HEK293T (cell line): ENCODE data around the gene SLC6A5.

Experiments
- CTCF ChIA-PET: fragments of 350-600 bp; formaldehyde crosslinking; extraction: SDS; loops from one replicate; lab custom pipeline; 2021; ENCODE audit warnings: antibody characterized with exemption, inconsistent platforms; lab: Yijun Ruan, JAX
- POLR2A ChIA-PET: fragments of 350-600 bp; formaldehyde crosslinking; extraction: SDS; loops from one replicate; lab custom pipeline; 2020; ENCODE audit warnings: antibody characterized with exemption, inconsistent platforms; lab: Yijun Ruan, JAX
- DNase-seq: peaks from one replicate; pipeline ENCODE4 v3.0.0; 2012; ENCODE audit warnings: mixed read lengths; ENCODE audit errors: extremely low spot score
- ARNT ChIP-seq: fragments of 450-650 bp; IDR thresholded peaks from 2 replicates; pipeline ENCODE4 v1.6.1; 2017; ENCODE audit warnings: mild to moderate bottlenecking
- BHLHE40 ChIP-seq: fragments of 450-650 bp; IDR thresholded peaks from 2 replicates; pipeline ENCODE4 v1.6.1; 2016; ENCODE audit warnings: mild to moderate bottlenecking, moderate library complexity, borderline replicate concordance
- CTBP1 ChIP-seq: fragments of 450-650 bp; IDR thresholded peaks from 2 replicates; pipeline ENCODE4 v1.6.1; 2016; ENCODE audit warnings: borderline replicate concordance
- ELF4 ChIP-seq: fragments of 450-650 bp; IDR thresholded peaks from 2 replicates; pipeline ENCODE4 v1.6.1; 2017; ENCODE audit warnings: antibody characterized with exemption
- FOXA1 ChIP-seq: fragments of 450-650 bp; IDR thresholded peaks from 2 replicates; pipeline ENCODE4 v1.6.1; 2016; ENCODE audit warnings: mild to moderate bottlenecking
- FOXK2 ChIP-seq: fragments of 450-650 bp; IDR thresholded peaks from 2 replicates; pipeline ENCODE4 v1.6.1; 2016; ENCODE audit warnings: mild to moderate bottlenecking
- FOXM1 ChIP-seq: fragments of 450-650 bp; IDR thresholded peaks from 2 replicates; pipeline ENCODE4 v1.6.1; 2017; ENCODE audit warnings: mild to moderate bottlenecking, borderline replicate concordance
- HDGF ChIP-seq: fragments of 450-650 bp; IDR thresholded peaks from 2 replicates; pipeline ENCODE4 v1.6.1; 2017; ENCODE audit warnings: antibody characterized with exemption, borderline replicate concordance
- L3MBTL2 ChIP-seq: fragments of 450-650 bp; conservative IDR thresholded peaks from 2 replicates; pipeline ENCODE4 v1.6.1; 2016; ENCODE audit warnings: mild to moderate bottlenecking
- LEF1 ChIP-seq: fragments of 450-650 bp; IDR thresholded peaks from 2 replicates; pipeline ENCODE4 v1.6.1; 2017; ENCODE audit warnings: mild to moderate bottlenecking, borderline replicate concordance
- NFRKB ChIP-seq: fragments of 450-650 bp; IDR thresholded peaks from 2 replicates; pipeline ENCODE4 v1.6.1; 2016; ENCODE audit warnings: mild to moderate bottlenecking, moderate library complexity
- SP1 ChIP-seq: fragments of 450-650 bp; IDR thresholded peaks from 2 replicates; pipeline ENCODE4 v1.6.1; 2017
- SUZ12 ChIP-seq: fragments of 450-650 bp; IDR thresholded peaks from 2 replicates; pipeline ENCODE4 v1.6.1; 2016; ENCODE audit warnings: mild to moderate bottlenecking
- TARDBP ChIP-seq: fragments of 450-650 bp; IDR thresholded peaks from 2 replicates; pipeline ENCODE4 v1.6.1; 2016
- ZNF384 ChIP-seq: fragments of 450-650 bp; IDR thresholded peaks from 2 replicates; pipeline ENCODE4 v1.6.1; 2016
- TF ChIP-seq, protein P1 (sequence below): fragments of 450-650 bp; IDR thresholded peaks from 2 replicates; pipeline ENCODE4 v1.6.1; 2016

Gene SLC6A5

DNA sequence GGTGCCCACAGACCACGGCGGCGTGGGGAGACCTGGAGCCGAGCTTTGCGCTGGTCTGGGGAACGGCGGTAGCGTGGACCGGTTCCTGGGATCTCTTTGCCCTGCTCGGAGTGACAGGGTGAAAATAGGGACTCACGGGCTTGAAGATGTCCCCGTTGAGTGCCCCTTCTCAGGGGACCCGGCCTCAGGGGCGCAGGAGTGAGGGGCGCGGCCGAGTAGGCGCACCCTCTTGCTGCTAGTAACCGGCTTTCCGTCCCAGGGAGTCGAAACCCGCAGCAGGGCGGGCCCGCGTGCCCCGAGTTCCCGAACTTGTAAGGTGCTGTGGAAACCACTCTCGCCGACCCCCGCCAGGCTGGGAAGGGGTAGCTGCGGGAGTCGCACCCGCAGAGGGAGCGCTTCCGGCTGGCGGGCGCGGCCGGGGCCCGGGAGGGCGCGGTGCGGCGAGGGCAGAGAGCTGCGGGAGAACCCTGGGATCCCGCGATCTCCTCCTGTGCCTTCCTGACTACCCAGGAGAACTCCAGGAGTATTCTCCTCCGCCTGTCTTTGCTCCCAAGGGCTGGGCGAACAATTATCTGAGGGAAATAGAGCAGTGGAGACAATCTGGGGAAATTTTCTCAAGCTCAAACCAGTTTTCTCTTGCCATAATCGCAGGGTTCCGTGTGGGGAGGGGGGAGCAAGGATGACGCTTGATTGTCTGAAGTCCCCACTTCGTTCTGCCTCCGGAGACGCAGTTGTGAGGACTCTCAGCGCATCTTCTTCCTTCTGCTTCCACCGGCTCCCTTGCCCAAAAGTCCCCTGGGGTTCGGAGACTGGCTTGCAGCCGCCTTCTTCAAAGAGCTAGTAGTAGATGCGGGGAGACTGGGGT, 70.6 kb downstream of the SLC6A5 start:
- TF ChIP-seq ZNF384 (no peak), SP1 (no peak), FOXM1 (no peak)
- TF ChIP-seq, protein P1, sequence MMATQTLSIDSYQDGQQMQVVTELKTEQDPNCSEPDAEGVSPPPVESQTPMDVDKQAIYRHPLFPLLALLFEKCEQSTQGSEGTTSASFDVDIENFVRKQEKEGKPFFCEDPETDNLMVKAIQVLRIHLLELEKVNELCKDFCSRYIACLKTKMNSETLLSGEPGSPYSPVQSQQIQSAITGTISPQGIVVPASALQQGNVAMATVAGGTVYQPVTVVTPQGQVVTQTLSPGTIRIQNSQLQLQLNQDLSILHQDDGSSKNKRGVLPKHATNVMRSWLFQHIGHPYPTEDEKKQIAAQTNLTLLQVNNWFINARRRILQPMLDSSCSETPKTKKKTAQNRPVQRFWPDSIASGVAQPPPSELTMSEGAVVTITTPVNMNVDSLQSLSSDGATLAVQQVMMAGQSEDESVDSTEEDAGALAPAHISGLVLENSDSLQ: no peak
- ChIA-PET POLR2A (no interaction called here), CTCF (no interaction called here)
- DNase-seq: peak; percentile 20

DNA sequence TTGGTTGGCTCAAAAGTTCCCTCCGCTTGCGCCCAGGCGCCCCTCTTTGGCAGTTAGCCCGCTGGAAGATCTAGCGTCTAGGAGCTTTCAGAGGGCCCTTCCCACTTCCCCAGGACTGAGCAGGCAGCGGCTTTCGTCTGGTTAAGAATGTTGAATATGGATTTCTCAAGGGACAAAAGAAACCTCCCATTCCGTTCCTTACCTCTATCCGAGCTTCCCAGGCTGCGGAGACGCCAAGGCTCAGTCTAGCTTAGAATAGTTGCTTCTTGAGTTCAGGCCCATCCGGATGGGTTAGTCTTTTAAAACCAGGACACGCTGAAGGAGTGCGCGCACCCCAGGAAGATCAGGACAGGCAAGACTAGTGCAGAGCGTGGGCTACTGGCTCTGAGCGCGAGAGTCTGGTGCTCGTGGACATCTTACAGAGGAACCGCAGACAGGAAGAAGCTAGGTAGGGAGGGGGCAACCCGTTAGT, 71.6 kb downstream of the SLC6A5 start:
- CTCF ChIA-PET: no interaction called here
- POLR2A ChIA-PET: no interaction called here
- TF ChIP-seq SP1: no peak
- no peak for DNase-seq

DNA sequence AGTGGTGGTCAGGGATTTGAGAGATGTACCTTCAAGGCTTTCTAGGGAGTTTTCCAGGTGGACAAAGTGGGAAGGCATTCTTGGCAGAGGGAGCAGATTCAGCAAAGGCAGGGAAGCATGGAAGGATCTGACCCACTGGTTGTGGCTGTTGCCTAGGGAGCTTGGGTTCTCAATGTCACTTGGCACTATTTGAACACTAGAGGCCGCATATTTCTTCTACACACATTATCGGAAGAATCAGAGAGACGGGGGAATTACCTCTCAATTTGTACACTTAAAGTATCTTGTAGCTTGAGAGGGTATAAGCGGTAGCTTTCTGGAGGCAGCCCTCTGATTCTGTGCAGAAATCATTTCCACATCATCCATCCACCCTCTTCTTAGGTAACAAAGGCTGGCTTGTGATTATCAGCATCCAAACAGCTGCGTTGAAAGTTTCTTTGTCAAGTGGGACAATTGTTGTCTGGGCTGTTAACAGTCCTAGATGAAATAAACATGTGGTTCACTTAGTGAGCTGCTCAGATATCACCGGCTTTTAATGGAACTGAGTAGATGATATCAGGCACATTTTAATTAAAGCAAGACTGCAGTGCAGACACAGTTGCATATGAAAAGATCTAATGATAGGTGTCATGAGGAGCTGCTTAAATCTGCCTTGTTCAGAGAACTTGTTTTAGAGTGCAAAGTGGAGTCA, 72.6 kb downstream of the SLC6A5 start:
- CTCF ChIA-PET: interaction anchor here (0.6 to 1.3 kb wide), 7 partner anchors 9 to 864 kb away, joined by 3 to 9 read pairs (median 3); no protein-coding TSS in a partner anchor
- TF ChIP-seq BHLHE40 (no peak), FOXM1 (no peak), L3MBTL2 (no peak), ARNT (no peak), CTBP1 (no peak), ZNF384 (no peak)
- POLR2A ChIA-PET: no interaction called here
- DNase-seq: peak; percentile 49

DNA sequence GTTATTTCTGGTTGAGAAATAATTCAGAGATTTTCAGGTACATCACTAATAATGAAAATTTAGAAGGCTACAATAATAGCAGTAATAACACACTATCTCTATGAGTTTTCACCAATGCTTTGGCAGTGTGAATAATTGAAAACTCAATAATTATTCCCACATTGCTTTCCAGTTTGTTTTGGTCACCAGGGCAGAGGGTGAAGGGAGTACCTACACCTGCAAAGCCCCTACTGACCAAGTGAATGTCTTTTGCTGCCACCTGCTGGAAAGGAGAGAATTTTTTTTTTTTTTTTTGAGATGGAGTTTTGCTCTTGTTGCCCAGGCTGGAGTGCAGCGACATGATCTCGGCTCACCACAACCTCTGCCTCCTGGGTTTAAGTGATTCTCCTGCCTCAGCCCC, 73.2 kb downstream of the SLC6A5 start:
- DNase-seq: no peak
- CTCF ChIA-PET: interaction anchor here (0.7 to 1.3 kb wide), 4 partner anchors 8 to 864 kb away, joined by 3 to 9 read pairs (median 3); no protein-coding TSS in a partner anchor
- POLR2A ChIA-PET: no interaction called here
- TF ChIP-seq ARNT (no peak), ZNF384 (peak; percentile 70), FOXM1 (no peak)

DNA sequence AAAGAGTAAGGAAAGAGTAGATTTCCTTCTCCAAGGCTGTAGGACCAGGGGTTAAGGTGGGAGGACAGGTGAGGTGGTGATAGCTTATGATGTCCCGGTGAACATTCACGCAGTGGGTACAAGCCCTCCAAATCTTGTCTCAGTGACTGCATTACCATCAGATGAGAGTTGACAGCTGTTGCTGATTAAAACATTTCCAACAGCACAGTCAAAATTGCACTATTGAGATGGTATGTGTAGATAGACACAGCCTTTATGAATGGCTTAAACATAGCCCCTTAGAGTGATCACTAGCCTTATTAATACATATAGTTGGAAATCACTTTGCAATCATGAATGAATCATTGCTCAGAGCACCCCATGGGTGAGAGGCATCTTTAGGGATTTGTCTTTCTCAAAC, 77.2 kb downstream of the SLC6A5 start:
- ChIA-PET CTCF (no interaction called here), POLR2A (no interaction called here)

DNA sequence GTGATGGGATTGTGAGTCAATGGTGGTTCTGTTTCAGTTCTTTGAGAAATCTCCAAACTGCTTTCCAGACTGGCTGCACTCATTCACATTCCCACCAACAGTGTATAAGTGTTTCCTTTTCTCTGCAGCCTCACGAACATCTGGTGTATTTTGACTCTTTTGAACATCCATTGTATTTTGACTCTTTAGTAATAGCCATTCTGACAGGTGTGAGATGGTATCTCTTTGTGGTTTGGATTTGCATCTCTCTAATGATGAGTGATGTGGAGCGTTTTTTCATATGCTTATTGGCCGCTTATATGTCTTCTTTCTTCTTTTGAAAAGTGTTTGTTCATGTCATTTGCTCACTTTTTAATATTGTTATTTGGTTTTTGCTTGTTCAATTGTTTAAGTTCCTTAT, 89.4 kb downstream of the SLC6A5 start:
- ChIA-PET POLR2A (no interaction called here), CTCF (no interaction called here)
- TF ChIP-seq ARNT (no peak), SP1 (no peak), FOXA1 (no peak), FOXK2 (no peak), FOXM1 (no peak), NFRKB (no peak), SUZ12 (no peak), LEF1 (no peak), CTBP1 (no peak), L3MBTL2 (no peak), TARDBP (no peak)
- TF ChIP-seq, protein P1: no peak
- no peak for DNase-seq

More for the DNA sequence above, 77.2 kb downstream of the SLC6A5 start:
- TF ChIP-seq, protein P1: no peak
- no peak for TF ChIP-seq SP1
- DNase-seq: no peak

DNA sequence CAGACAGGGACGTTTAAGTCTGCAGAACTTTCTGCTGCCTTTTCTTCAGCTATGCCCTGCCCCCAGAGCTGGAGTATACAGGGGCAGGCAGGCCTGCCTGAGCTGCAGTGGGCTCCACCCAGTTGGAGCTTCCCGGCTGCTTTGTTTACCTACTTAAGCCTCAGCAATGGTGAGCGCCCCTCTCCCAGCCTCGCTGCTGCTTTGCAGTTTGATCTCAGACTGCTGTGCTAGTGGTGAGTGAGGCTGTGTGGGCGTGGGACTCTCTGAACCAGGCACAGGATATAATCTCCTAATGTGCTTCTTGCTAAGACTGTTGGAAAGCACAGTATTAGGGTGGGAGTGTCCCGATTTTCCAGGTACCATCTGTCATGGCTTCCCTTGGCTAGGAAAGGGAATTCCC, 108.5 kb downstream of the SLC6A5 start:
- POLR2A ChIA-PET: no interaction called here
- no peak for TF ChIP-seq SUZ12
- TF ChIP-seq NFRKB: no peak
- TF ChIP-seq FOXA1: no peak
- no peak for TF ChIP-seq LEF1
- TF ChIP-seq HDGF: no peak
- no peak for TF ChIP-seq L3MBTL2
- no peak for TF ChIP-seq FOXM1
- no peak for TF ChIP-seq ZNF384
- no peak for TF ChIP-seq ARNT
- TF ChIP-seq BHLHE40: no peak
- no peak for TF ChIP-seq TARDBP
- TF ChIP-seq SP1: no peak
- no peak for TF ChIP-seq ELF4
- no peak for TF ChIP-seq CTBP1
- no peak for TF ChIP-seq FOXK2
- TF ChIP-seq, protein P1: no peak
- no peak for DNase-seq
- CTCF ChIA-PET: no interaction called here
